Fibroblast of villous mesenchyme (primary cell): ENCODE results near the gene TIMELESS. TPM values are rescaled to one million over a fixed set of nuclear protein-coding genes. Genes with fewer than 3 reads are reported as not detected.
A peak's percentile ranks its signal among the peaks of the same experiment; 100 is the strongest.

Source experiments
- DNase-seq: peaks from one replicate; pipeline ENCODE4 v3.0.0-alpha.2; 2010; ENCODE audit warnings: low read depth
- H3K4me3 ChIP-seq: 2 replicates; pipeline ENCODE4 v1.5.1; 2011; ENCODE audit warnings: low read depth, mild to moderate bottlenecking, low read length
- total RNA-seq: library from RNA; depleted of rRNA; stranded (reverse); fragments of >200 nt; gene quantifications from 2 replicates; pipeline ENCODE4 v1.2.3, GENCODE V29; 2012
- TF ChIP-seq, protein P1 (sequence below): IDR thresholded peaks from 2 replicates; pipeline ENCODE4 v1.5.1; 2012; ENCODE audit warnings: low read depth, mild to moderate bottlenecking, low read length; ENCODE audit not compliant: insufficient read depth

TIMELESS gene
- total RNA-seq, 1 donor, result 7.8 TPM

- no peak for DNase-seq
- TF ChIP-seq, protein P1, sequence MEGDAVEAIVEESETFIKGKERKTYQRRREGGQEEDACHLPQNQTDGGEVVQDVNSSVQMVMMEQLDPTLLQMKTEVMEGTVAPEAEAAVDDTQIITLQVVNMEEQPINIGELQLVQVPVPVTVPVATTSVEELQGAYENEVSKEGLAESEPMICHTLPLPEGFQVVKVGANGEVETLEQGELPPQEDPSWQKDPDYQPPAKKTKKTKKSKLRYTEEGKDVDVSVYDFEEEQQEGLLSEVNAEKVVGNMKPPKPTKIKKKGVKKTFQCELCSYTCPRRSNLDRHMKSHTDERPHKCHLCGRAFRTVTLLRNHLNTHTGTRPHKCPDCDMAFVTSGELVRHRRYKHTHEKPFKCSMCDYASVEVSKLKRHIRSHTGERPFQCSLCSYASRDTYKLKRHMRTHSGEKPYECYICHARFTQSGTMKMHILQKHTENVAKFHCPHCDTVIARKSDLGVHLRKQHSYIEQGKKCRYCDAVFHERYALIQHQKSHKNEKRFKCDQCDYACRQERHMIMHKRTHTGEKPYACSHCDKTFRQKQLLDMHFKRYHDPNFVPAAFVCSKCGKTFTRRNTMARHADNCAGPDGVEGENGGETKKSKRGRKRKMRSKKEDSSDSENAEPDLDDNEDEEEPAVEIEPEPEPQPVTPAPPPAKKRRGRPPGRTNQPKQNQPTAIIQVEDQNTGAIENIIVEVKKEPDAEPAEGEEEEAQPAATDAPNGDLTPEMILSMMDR, result no peak
- no peak overlapping the region for H3K4me3 ChIP-seq
These were observed 27.8 kb upstream of the TIMELESS start for GRCh38 chr12:56476972-56477432.

DNA sequence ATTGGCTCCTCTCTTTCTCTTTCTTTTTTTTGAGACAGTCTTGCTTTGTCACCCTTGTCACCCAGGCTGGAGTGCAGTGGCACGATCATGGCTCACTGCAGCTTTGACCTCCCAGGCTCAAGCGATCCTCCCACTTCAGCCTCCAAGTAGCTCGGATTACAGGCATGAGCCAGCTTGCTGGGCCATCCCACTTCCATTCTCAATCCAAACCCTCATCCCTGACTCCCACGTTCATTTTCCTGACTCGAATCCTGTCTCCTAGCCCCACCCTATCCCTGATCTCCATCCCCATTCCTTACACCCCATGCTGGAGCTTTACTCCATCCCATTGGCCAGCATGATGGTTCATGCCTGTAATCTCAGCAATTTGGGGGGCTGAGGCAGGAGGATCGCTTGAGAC lies 26.9 kb upstream of the TIMELESS start:
- TF ChIP-seq, protein P1, result no peak
- no peak overlapping the region for H3K4me3 ChIP-seq
- no peak for DNase-seq

DNA sequence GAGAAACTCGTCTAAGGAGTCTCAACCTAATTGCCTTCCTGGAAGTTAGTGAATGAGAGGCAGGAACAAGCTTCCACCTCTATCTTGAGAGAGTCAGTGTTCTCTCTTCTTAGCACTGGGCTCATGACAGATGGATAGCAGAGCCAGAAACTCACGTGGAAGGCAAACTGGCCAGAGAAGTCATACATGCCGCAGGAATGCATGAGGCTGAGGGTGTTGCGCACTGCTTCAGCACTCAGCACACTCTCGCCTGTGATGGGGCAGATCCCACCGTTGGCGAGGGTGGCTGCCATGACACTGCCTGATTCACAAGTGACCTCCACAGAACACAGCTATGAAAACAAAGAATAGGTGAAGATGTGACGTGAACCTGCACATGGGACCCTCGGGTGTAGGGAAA lies 25.2 kb upstream of the TIMELESS start:
- no peak overlapping the region for H3K4me3 ChIP-seq
- DNase-seq, result no peak
- TF ChIP-seq, protein P1, result no peak

GRCh38 chr12:56469007-56469930 lies 20.0 kb upstream of the TIMELESS start:
- TF ChIP-seq, protein P1, result no peak
- no peak for DNase-seq

GRCh38 chr12:56468216-56469006 lies 19.2 kb upstream of the TIMELESS start, which contains the start of gene SPRYD4:
TSS of gene SPRYD4 (plus strand) at chr12:56468578. CDS start at chr12:56468592, 14 bp downstream.
- DNase-seq, result peak; percentile 94
- H3K4me3 ChIP-seq, result peak within 1 kb of the TSS; percentile 95
- TF ChIP-seq, protein P1, result peak; percentile 14

More at GRCh38 chr12:56469007-56469930, 20.0 kb upstream of the TIMELESS start:
- peak overlapping the region; percentile 95 for H3K4me3 ChIP-seq

DNA sequence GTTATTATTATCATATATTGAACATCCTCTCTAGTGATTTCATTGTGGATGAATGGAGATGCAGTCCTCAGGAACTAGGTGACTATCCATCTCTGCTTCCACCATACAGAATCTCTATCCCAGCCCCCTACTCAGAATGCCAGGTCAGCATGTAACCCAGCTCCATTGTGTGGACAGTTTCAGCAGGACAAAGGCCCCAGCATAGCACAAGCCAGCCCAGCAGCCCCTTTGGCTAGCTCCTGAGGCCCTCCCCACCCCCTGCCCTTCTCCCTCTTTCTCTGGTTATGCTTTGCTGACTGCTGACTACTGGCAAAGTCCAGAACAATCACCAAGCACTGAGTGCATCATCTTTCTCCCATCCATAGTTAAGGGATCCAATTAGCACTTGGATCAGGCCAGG lies 13.3 kb upstream of the TIMELESS start:
- DNase-seq, result no peak
- TF ChIP-seq, protein P1, result no peak
- no peak overlapping the region for H3K4me3 ChIP-seq
